GM18858 (cell line): ENCODE data around the gene MPZ.

Experiments
- ATAC-seq: cut with Tn5 transposase; IDR thresholded peaks from one replicate; pipeline ENCODE4 v1.9.1; 2021; ENCODE audit not compliant: unreplicated experiment

The MPZ gene

DNA sequence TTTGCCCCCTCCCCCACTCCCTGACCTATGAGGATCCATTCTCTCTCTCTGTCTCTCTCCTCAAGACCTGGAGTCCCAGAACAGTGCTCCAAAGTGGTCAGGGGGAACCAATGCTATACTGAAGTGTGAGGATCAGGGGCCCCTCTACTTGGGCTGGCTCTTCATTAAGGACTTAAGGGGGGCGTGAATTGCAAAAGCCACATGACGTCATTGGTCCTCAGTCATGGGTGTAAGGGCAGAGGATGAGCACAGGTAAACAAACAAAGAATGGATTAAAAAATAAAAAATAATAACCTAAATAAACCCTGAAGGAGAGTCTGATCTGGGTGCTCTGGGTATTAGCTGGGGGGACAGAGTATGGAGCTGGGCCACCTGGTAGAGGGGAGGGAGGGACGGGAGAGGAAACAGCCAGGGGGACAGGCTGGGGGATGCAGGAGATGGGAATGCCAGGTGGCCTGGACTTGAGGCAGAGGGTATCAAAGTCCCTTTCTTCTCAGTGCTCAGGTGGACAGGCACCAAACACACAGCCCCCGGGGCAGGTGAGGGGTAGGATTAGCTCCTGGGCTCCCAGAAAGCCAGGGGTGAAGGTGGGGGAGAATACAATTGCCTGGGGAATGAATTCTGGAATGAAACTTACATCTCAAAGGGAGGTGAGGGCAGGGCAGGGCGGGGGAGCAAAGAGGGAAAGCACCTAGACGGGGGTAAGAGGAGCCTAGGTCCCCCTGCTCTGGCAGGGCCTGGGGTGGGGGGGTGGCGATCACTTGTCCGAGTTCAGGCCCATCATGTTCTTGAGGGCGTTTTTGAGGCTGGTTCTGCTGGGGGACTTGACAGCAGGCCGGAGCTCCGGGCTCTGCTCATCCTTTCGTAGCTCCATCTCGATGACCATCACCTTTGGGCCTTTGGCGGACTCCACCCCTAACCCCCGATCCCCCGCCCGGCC lies 4.6 kb downstream of the MPZ start:
- no peak for ATAC-seq

DNA sequence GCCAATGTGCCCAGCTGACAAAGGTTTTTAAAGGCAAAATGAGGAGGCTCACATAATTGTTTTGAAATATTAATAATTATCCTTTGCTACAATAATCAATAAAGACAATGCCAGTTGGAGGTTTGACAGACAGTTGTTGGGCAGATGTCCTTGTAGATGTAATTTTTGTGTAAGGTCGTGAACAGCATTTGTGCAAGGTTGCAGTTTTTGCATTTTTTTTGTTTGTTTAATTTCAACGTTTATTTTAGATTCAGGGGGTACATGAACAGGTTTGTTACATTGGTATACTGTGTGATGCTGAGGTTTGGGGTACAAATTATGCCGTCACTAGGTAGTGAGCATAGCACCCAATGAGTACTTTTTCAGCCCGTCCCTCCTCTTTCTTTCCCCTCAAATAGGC lies 9.3 kb downstream of the MPZ start:
- no peak for ATAC-seq

DNA sequence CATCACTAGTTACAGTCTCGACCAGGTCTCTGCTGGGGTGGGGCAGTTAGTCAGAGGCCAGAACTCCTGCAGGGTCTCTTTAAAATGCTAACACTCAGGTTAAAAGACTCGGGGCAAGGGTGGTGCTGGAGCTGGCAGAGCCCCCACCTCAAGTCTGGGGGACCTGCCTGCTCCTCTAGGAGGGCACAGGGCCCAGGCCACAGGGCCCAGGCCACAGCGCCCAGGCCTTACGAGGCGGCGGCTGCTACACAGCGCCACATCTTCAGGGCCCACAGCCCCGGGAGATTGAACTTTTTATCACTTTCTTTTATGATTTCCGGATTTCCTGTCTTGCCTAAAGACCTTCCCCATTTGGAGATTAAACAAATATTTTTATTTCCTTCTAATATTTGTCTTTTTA lies 10.4 kb downstream of the MPZ start:
- ATAC-seq, result no peak

DNA sequence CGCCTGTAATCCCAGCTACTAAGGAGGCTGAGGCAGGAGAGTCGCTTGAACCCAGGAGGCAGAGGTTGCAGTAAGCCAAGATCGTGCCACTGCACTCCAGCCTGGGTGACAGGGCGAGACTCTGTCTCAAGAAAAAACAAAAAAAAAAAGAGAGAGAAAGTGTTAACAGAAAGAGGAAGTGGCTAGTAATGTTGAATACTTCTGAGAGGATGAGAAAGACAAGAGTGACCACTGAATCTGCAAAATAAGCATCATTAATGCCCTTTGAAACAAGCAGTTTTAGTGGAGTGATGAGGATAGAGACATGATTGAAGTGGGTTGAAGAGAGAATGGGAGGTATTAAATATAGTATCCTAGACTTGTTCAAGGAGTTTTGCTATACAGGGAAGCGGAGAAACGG lies 11.7 kb downstream of the MPZ start:
- ATAC-seq, result no peak

DNA sequence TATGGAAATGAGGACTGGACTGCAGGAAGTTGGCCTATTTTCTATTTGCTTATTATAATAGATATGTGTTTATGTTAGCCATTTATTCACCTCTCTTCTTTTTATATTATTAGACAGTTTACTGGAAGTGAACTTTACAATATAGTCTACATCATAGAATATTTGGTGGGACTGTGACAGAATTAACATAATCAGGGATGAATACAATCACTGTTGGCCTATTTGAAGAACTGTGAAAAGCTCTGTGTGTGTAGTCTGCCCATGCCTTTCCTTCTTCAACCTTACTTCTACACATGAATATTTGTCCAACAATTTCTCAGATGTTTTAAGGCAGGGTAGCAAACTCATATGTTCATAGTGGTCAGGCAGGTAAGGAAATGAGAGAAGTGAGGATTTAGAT lies 12.4 kb downstream of the MPZ start:
- ATAC-seq, result no peak

DNA sequence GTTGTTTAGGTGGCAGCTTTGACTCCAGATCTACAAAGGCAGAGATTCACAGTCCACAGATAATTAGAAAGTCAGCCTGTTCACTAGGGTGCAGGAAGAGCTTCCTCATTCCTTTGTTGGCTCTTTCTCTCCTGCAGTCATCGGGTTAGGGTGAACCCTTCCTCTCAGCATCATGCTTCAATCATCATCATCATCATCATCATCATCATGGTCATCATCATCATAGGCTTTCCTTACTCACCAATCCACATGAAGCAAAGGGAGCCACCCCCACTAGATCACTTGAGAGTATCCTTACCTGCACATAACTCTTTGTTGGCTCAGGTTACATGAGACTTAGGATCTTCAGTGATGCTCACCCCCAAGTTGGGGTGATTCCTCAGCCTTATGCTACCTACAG lies 19.0 kb downstream of the MPZ start:
- no peak for ATAC-seq

DNA sequence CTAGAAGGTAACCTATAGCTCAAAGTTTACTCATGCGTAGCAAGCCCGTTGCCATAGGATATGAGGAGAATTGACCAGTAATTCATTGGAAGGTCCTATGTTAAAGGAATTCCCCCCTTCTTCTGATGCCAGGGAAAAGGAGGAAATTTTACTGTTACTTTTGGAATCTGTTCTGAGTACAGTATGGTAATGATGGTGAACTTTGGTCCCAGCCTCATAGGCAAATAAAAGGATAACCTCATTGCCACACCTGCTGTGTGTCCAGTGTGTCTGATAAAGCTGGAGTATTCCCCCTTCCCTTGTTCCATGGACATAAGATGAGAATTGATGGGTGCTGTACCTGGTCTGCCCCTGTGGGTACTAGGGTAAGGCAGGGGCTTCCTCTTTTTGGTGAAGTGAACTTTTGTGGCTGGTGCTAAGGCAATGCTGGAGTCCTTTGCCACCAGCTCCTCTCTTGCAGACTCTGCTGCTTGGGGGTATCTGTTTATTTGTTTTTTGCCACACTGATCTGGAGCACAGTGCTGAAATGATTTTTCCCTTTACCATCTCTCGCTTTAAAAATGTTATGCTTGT lies 22.2 kb downstream of the MPZ start:
- ATAC-seq, result no peak

DNA sequence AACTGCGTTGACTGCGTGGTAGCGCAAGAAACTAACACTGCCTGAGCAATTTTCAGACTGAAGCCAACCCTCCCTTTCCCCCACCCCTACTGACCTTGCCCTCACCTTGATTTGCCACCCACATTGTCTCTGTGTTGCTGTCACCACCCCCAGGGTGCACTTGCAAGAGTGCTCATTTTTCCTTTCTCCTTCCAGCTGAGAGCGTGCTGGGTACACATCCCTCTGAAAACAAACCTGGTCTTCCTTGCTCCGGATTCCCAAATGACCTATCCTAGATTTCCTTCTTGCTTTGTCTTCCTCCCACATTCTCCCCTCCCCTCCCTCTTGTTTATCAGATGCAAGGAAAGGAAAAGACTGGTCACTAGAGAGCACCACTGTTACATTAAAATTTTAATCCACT lies 24.2 kb downstream of the MPZ start:
- no peak for ATAC-seq

DNA sequence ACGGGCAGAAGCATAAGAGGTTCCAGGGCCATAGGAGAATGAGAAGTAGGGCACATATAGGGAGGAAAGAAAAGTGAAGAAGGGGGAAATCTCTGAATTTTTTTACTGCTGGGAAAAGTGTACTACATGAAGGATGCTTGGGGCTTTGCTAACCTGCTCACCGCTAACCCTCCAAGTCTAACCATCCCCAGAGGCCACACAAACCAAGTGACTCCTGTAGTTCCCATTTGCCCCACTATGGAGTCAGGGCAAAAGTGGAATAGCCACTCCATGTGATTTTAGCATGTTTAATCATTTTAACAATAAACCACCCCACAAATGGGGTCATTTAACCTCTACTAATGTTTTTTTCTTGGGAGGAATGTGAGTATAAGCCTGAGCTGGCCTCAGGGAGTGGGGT lies 24.7 kb downstream of the MPZ start:
- no peak for ATAC-seq

DNA sequence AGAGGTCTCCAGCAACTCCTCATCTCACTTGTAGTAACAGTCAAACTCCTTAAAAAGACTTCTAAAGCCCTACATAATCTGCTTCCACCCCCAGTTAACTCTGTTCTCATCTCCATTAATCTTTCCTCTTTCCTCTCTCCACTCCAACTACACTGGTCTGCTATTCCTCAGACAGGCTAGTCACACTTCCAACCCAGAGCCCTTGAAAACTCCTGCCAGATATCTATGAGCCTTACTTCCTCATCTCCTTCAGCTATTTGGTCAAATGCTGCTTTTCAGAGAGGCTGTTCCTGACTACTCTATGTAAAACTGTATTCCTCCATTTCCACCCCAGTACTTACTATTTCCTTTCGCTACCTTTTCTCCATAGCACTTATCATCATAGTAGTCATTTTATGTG lies 26.8 kb downstream of the MPZ start:
- ATAC-seq, result no peak

DNA sequence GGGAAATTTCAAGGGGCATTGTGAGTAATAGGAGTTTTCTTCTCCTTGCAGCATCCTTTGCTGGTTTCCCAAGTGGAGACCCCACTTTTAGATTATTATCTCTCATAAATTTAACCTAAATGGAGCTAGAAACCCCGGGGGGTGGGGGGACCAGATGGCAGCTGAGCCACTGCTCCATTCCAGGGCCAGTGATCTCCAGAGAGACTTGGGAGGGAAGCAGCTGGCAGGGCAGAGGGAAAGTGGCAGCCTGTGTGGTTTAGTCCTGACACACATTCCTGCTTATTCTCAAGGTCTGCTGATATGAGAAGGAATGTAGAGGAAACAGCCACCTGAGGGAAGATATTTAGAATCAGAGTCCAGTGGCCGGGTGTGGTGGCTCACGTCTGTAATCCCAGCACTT lies 34.9 kb downstream of the MPZ start:
- no peak for ATAC-seq

DNA sequence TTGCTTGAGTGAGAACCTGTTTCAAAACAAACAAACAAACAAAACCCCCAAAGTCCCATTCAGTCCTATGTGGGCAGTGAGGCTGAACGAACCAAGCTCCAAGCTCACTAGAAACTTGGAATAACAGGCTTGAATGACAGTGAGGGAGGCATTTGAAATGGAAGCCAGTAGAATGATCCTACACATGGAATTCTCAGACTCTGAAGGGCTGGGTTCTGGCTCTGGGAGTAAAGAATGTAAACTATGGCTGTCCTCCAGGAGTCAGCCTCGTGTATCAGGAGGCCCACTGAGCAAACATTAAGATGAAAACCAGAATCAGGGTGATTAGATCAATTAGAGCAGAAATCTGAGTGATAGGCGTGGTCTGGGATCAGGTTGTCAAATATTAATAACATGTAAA lies 36.4 kb downstream of the MPZ start:
- no peak for ATAC-seq

DNA sequence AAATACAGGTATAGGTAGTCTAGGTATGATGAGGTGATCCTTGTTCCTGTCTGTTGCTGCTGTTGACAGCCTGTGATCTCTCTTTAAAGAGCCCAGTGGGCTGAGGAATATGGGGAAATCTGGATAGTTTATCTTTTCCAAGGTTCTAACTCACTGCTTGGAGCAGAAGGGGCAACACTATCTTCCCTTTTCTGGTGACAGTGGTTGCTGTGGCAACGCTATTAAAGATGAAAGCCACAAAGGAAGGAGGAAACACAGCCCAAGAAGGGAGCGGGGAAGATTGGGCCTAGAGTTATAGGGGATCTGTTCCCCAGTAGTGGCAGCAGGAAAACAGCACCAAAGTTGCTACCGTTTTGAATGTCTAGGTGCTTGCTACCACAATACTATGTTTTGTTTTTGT lies 42.4 kb downstream of the MPZ start:
- no peak for ATAC-seq

DNA sequence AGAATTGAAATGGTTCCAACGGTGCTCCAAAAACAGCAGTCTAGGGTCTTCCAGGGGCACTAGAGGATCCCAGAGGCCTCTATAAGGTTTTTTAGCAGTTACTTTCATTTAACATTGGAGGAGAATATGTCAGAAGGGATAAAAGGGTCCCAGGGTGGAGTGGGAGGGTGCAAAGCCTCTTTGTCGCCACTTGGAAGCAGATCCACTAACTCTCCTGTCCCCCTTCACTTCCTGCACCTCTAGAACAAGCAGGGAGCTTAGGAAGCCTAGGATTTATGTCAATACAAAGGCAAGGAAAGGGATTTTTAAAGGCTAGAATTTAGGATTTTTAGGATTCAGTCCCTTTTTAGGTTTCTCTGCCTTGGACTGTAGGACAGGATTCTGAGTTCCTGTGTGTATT lies 42.9 kb downstream of the MPZ start:
- no peak for ATAC-seq

DNA sequence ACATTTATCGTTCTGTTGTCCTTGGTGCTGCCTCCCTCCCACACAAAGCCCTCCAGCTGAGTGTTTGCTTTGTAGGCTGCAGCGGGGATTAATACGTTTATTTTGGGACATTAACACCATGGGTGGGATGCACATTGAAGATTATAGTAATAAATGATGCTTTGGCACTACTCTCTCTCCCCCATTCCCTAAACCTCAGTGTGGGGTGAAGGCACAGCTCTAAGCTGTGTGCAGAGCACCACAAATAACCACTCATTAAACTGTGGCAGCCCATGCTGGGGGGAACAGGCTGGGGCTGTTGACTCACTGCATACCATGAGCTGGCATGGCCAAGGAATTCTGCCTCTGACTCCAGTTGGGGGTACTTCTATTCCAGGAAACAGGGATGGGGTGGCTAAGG lies 43.6 kb downstream of the MPZ start:
- no peak for ATAC-seq

DNA sequence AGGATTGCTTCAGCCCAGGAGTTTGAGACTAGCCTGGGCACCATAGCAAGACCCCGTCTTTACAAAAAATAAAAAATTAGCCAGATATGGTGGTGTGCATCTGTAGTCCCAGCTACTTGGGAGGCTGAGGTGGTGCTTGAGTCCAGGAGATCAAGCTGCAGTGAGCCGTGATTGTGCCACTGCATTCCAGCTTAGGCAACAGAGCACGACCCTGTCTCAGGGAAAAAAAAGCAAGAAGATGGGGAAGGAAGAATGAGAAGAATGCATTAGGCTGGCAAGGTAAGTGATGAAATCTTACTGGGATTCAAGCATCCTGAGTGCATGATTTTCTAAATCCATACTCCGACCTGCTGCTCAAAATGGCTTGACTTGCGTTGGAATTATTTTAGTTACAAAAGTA lies 44.5 kb downstream of the MPZ start:
- ATAC-seq, result no peak

DNA sequence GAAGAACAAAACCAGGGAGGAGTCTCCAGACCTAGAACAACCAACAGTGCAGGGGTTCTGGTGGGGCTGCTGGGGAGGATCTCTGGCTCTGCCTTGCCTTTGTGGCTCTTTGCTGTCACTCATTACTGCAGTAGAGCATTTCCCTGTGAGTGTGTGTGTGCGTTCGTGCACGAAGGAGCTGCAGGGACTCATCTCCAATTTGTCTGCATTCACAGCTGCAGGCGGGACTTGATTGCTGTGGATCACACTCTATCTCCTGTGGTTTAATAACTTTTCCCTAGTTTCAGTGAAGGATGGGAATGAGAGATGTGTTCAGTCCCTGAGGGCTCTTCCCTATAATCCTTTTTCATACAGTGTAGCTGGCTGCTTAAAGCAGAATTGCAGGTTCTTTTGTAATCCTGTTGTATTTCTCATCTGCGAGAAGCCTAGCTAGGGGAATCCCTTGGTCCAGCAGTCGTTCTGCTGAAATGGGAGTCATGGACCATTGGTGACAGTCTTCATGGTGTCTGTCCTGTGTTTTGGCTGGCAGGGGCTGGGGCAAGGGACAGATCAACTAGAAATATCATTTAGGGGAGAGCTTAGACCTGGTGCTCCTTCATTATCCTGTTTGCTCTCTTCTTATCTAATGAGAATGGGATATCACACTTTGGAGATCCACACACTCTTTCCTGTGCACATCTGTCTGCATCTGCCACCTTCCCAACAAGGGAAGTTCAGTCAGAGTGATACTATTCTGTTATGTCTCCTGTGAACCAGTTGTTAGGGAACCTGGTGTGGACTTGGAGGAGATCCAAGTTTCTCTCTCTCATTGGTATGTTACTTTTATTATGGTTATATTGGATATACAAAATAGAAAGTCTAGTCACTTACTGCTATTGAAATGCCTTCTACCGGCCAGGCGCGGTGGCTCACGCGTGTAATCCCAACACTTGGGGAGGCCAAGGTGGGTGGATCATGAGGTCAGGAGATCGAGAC lies 48.2 kb downstream of the MPZ start:
- ATAC-seq, result no peak

DNA sequence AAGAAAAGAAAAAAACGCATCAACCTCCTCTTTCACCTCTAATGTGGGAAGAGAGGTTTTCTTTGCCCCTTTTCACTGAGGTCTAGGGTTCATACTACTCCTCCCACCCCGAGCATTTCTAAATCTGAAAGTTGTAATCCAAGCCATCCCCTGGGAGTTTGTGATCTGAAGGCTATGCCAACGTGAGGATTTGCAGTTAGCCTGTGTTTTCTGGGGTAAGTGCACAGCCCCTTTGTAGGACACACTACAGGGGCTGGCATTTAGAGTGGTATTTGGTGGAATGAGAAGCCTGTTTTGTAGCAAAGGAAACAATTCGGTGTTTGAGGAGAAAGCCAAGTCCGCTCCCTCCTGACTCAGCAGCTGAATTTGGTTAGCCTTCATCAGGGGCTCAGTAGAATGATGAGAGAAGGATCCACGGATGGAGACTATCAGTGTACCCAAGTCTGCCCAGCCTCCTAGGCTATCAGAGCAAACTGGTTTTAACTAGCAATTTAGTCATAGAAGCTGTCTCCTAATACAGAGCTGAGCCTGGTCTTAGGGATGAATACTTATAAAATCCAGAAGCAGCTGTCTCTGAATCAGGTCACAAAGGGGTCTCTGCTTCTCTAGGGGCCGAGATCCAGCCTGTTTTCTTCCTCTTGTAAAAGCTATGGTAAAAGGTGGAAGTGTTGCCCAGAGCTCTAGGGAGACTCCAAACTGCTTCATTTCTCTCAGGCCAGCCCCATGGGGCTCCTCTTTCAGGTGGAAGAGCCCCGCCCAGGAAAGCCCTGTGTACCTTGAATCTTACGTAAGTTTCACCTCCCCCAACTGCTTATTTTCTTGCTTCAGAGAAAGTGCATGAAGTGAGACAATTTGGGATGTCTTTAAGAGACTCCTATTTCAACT lies 49.1 kb downstream of the MPZ start:
- ATAC-seq, result no peak

DNA sequence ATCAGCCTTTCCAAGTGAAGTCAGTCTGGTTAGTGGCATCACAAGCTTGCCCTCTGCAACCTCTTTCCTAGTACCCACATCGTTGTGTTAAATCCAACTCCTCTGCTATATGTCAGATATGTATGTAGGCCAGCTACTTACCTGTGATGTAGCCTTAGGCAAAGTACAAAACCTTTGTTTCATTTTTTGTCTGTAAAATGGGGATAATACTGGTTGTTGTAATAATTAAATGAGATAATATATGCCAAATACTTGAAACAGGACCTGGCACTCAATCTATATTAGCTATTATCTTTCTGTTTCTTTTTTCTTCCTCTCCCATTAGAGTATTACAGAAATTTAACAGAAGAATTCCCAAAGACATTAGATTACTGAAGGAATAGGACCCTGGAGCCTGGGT lies 50.0 kb downstream of the MPZ start:
- no peak for ATAC-seq

DNA sequence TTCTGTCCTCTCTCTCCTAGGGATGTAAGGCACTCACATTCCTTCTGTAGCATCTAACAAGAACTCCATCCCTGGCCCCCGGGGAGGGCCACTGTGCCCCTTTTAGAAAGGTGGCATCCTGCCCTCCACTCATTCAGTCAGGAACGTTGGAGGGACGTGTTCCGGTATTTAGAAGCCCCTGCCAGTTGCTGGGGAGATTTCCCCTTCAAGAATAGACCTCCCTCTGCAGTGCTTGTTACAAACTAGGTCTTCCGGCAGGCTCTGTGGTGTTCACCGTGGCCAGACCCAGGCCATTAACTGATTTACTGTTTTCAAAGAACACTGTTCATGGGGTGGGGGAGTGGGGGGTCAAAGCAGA lies 50.4 kb downstream of the MPZ start:
- no peak for ATAC-seq
